Tracheal epithelial cell (primary cell): ENCODE data around the gene CALU. TPM values are rescaled to one million over a fixed set of nuclear protein-coding genes. Genes with fewer than 3 reads are reported as not detected.

ENCODE experiments used
- total RNA-seq: library from RNA; depleted of rRNA; stranded (reverse); fragments of >200 nt; gene quantifications from 2 replicates; pipeline ENCODE4 v1.2.1, GENCODE V29; 2014

Gene CALU
- total RNA-seq = 104 and 284 TPM in 2 replicates

DNA sequence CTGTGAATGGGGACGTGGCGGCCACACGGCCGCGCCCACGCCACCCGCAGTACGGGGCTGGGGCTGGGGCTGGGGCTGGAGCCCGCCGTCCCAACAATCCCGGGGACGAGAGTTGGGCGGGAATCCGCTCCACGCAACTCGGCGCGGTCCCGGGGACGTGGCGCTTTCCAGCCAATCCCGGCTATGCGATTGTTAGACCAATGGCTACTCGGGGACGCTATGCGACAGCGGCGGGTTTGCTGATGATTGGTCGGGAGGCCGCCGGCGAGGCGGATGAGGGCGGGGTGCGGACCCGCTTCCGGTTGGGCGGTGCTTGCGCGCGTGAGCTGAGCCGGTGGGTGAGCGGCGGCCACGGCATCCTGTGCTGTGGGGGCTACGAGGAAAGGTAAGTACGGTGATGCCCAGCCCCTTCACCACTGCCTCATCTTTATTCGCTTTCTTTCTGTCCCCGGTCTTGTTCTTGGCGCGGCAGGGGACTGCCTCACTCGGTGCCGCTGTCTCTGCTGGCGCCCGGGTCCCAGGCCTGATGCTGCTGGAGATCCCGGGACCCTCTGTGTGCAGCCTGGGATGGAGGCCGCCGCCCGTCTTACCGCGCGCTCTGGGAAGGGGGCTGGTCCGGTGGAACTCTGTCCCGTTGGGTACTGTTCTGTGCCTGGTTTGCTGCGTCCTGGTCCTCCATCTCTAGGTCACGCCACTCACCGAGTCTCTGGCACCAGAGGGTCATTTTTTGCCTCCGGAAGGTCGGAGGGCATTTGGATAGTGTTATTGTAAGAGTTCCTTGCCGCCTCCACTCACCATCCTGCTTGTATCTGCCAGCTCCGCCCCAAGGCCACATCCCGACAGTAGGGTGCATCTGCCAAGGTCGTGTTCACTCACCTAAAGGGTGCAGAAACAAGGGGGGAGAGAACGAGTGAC lies at the start of gene CALU:
TSS of gene CALU (plus strand) at position 312 of the 915 bp plus-strand sequence. CDS start 9,225 bp downstream, outside the sequence.

DNA sequence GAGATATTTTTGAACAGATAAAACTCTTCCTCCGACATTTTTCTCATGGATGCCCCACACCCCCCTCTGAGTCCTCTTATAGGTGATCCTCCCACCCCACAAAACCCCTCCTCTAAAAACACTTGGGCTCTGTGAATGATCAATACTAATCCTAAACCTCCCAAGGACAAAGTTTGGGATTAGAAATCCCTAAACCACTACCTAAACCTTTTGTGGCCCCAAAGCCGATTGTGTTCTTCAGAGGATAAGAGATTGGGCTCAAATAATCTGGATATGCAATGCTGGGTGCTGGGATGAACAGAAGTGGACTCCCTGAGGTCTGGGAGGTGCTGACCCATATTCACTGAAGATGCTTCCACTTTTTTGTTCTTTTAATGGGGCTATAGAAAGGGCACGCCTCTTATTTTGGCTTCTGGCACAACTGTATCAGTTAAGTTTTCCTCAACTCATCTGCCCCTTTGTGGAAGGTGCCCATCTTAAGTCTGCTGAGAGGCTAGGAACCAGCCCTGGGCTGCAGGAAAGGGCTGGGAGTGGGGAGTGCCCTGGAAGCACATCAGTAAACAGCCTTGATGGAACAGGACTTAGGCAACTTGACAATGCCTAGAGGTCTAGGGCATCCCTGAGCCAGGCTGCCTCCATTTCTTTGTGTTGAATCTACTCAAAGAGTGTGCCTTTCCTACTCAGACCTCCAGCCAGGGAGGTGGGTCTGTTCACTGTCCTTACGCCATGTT lies 36.8 kb downstream of the CALU start, which contains the start of gene OPN1SW:
TSS of gene OPN1SW (minus strand) at position 51 of the 731 bp plus-strand sequence. CDS start at position 38, 13 bp downstream.

DNA sequence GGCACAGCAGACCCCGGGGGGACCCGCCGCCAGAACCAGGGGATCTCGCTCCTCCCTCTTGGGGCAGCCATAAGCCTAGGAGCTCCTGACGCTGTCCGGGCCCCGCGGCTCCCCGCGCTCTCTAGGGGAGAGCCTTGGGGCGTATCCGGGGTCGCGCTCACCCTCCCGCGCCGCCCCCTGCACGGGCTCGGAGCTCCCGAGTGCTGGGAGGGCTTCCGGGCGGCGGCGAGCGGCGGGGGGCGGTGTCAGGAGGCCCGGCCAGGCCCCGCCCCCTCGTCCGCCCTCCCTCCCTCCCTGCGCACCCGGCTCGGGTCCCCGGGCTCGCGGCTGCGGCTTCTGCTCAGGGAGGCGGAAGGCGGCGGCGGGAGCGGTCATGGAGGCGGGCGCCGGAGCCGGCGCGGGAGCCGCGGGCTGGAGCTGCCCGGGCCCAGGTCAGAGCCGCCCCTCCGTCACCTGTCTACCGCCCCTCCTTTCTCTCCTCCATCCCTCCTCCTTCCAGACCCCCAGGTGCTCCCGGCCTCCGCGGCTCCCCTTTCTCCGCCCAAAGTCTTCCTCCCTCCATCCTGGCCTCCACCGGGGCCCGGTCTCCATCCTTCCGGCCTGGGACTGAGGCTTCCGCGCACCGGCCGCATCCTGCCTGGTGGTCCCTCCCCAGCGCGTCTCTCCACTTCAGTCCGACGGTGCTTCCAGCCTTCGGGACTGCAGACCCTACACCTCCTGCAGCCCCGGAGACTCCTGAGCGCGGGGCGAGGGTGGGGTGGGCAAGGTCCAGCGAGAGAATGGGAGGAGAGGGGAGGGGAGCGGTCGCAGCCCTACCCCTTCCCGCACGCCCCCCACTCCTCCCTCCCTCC lies 52.2 kb downstream of the CALU start, which contains the start of gene CCDC136:
TSS of gene CCDC136 (plus strand) at position 848 of the 851 bp plus-strand sequence. CDS start 444 bp downstream, outside the sequence.

Other genes with a start within 250 kb of the CALU start
- gene GARIN1A, start 67.1 kb upstream of the CALU start, total RNA-seq = 0.24 TPM in 1 of 2 replicates, not detected in the other
- not detected in 2 replicates for gene OPN1SW, start 36.4 kb downstream of the CALU start, total RNA-seq
- 0.24 and 0.43 TPM in 2 replicates for gene CCDC136, start 52.6 kb downstream of the CALU start, total RNA-seq
- gene FLNC, start 91.0 kb downstream of the CALU start, total RNA-seq = 0.64 and 8.0 TPM in 2 replicates
- gene ATP6V1F, start 123.5 kb downstream of the CALU start, total RNA-seq = 146 and 176 TPM in 2 replicates
- 0.43 and 0.72 TPM in 2 replicates for gene KCP, start 171.3 kb downstream of the CALU start, total RNA-seq
- gene IRF5, start 198.6 kb downstream of the CALU start, total RNA-seq = 8.9 and 13.9 TPM in 2 replicates